HG03159 (cell line): Measurements from ENCODE around the gene TPRX1.
"Not testable (repeated sequence)": the region's sequence is repeated elsewhere in the genome, so short reads cannot be mapped to it uniquely, and the experiment has no call there.

ENCODE experiments used
- ATAC-seq: cut with Tn5 transposase; IDR thresholded peaks from one replicate; pipeline ENCODE4 v1.9.1; 2021; ENCODE audit warnings: mild to moderate bottlenecking, moderate library complexity; ENCODE audit not compliant: unreplicated experiment

Gene TPRX1

GRCh38 chr19:47804451-47804850, at the start of gene TPRX1:
Gene TPRX1, minus strand, starts transcription at chr19:47804551. Its CDS starts 12 bp downstream, at chr19:47804539.
- not testable (repeated sequence) for ATAC-seq

- no peak for ATAC-seq
Measured at GRCh38 chr19:47853003-47853402, 48.7 kb upstream of the TPRX1 start.

GRCh38 chr19:47848823-47849473, 44.6 kb upstream of the TPRX1 start:
- ATAC-seq, result no peak

GRCh38 chr19:47848425-47848822, 44.1 kb upstream of the TPRX1 start:
- ATAC-seq, result no peak

- ATAC-seq, result no peak
Measured at GRCh38 chr19:47842941-47843340, 38.6 kb upstream of the TPRX1 start.

GRCh38 chr19:47839913-47840312, 35.6 kb upstream of the TPRX1 start:
- ATAC-seq, result no peak

GRCh38 chr19:47839411-47839810, 35.1 kb upstream of the TPRX1 start:
- ATAC-seq, result no peak

- ATAC-seq, result no peak
Measured at GRCh38 chr19:47836038-47836437, 31.7 kb upstream of the TPRX1 start.

GRCh38 chr19:47832723-47833122, 28.4 kb upstream of the TPRX1 start:
- ATAC-seq, result no peak

- ATAC-seq, result no peak
Measured at GRCh38 chr19:47826800-47827199, 22.4 kb upstream of the TPRX1 start.

GRCh38 chr19:47824396-47824795, 20.0 kb upstream of the TPRX1 start:
- no peak for ATAC-seq

- ATAC-seq, result no peak
Measured at GRCh38 chr19:47821460-47822020, 17.2 kb upstream of the TPRX1 start, which contains the start of gene CRX. Gene CRX, plus strand, starts transcription at chr19:47821937. Its CDS starts 12,507 bp downstream, at chr19:47834444.

GRCh38 chr19:47820410-47820809, 16.1 kb upstream of the TPRX1 start:
- no peak for ATAC-seq

GRCh38 chr19:47819858-47820257, 15.5 kb upstream of the TPRX1 start:
- ATAC-seq, result no peak

- ATAC-seq, result not testable (repeated sequence)
Measured at GRCh38 chr19:47818221-47818620, 13.9 kb upstream of the TPRX1 start.

GRCh38 chr19:47816270-47816669, 11.9 kb upstream of the TPRX1 start:
- ATAC-seq, result not testable (repeated sequence)

GRCh38 chr19:47813995-47814328, 9.6 kb upstream of the TPRX1 start:
- ATAC-seq, result no peak

- no peak for ATAC-seq
Measured at GRCh38 chr19:47813304-47813994, 9.1 kb upstream of the TPRX1 start.

GRCh38 chr19:47806435-47806834, 2.1 kb upstream of the TPRX1 start:
- ATAC-seq, result no peak

GRCh38 chr19:47805313-47805712, 962 bp upstream of the TPRX1 start:
- no peak for ATAC-seq

- ATAC-seq, result not testable (repeated sequence)
Measured at GRCh38 chr19:47803671-47804070, 680 bp downstream of the TPRX1 start.

- not testable (repeated sequence) for ATAC-seq
Measured at GRCh38 chr19:47803148-47803547, 1.2 kb downstream of the TPRX1 start.
